ENCODE measurements around the gene TMEM178B. TPM values are rescaled to one million over a fixed set of nuclear protein-coding genes. Genes with fewer than 3 reads are reported as not detected.

TMEM178B gene
- total and polyA plus RNA-seq, 2 of the 13 experiments (the other 11 are each of a cell fraction or from before 2014, with no cell fraction given), result 0.01 to 0.02 TPM

- TF ChIP-seq HMGXB3 (CRISPR knock-in tag; IDR thresholded peaks at IDR 0.05; ENCODE audit: borderline replicate concordance) (no peak), MLLT10 (CRISPR knock-in tag; IDR thresholded peaks at IDR 0.05) (no peak)
These were observed 286.0 kb downstream of the TMEM178B start (continued) for GRCh38 chr7:141359740-141360415.

- TF ChIP-seq ZSCAN22 (CRISPR knock-in tag; IDR thresholded peaks at IDR 0.05) (no peak), ZNF383 (CRISPR knock-in tag; IDR thresholded peaks at IDR 0.05; ENCODE audit: borderline replicate concordance) (no peak), NFE2L1 (CRISPR knock-in tag; IDR thresholded peaks at IDR 0.05; ENCODE audit: borderline replicate concordance) (no peak), IKZF5 (CRISPR knock-in tag; IDR thresholded peaks at IDR 0.05) (no peak)
- in situ Hi-C loops (cut with HindIII; ENCODE audit: extremely low pct_ligation_motif_present, low pct_unique_long_range_greater_than_20kb), result no loop called here
- BruUV-seq (replicated peaks), result no TSS peak
- Histone ChIP-seq H3K4me3 (replicated peaks in 1 of 3; ENCODE audit: insufficient read depth in 1 of 3, low read depth in 2 of 3, low read length in 3 of 3) (no peak overlapping the region), H3K36me3 (replicated peaks in 1 of 2; ENCODE audit: control insufficient read depth in 1 of 2, insufficient read depth in 2 of 2, low read length in 2 of 2) (no peaks in the 10 kb centered on the region), H3K79me2 (ENCODE audit: insufficient read depth, low read length) (no peaks in the 10 kb centered on the region), H4K20me1 (ENCODE audit: insufficient read depth, low read length) (no peaks in the 10 kb centered on the region), H3K27me3 (ENCODE audit: control insufficient read depth in 1 of 2, insufficient read depth in 2 of 2, low read length in 2 of 2) (no peaks in the 10 kb centered on the region), H3K4me2 (ENCODE audit: low read depth, low read length) (no peak overlapping the region), H3K4me1 (ENCODE audit: insufficient read depth, low read length) (no peaks in the 10 kb centered on the region), H3K9me3 (ENCODE audit: low read length) (no peaks in the 10 kb centered on the region), H2AFZ (ENCODE audit: low read length) (no peak overlapping the region), H3K9ac (ENCODE audit: insufficient read depth, low read depth, low read length) (no peak overlapping the region), H3K27ac (ENCODE audit: extremely low read length, insufficient read depth, low read length) (no peak overlapping the region)
- intact Hi-C loops (cut with micrococcal nuclease; ENCODE audit: unreplicated experiment), result no loop called here
- no peak for FAIRE-seq
- DNase-seq (ENCODE audit: low spot score), result no peak
- ChIA-PET CTCF (ENCODE audit: low intra/inter-chr PET ratio, low total read pairs) (no interaction called here), POLR2A (no interaction called here)
- no peak for ATAC-seq
- 4% methylated on average over 3 of the region's 3 CpGs for WGBS (ENCODE audit: low lambda C conversion rate)
These were observed 286.5 kb downstream of the TMEM178B start for GRCh38 chr7:141360416-141360760.

All from HepG2 (cell line).